Measurements from ENCODE around the gene PORCN. TPM values are rescaled to one million over a fixed set of nuclear protein-coding genes. Genes with fewer than 3 reads are reported as not detected.
A peak's percentile ranks its signal among the peaks of the same experiment; 100 is the strongest.

Gene PORCN
- total RNA-seq, 1 experiment from 2014 or later, result 12.9 TPM

DNA sequence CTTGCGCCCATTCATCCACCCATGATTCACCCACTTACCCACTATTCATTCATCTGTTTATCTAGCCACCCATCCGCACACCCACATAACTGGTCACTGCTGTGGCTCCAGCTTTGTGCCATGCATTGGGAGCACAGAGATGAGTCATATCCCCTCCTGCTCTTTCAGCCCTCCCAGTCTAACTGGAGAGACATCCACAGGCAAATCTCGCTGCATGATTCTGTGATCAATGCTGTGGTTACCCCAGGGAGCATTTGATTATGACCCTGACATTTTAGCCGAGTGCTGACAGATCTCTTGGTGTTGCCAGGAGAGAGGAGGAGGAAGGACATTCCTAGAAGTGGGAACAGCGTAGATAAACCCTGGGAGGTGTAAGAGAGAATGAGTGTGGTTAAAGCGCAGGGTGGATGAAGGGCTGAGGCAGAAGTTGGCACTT is 10.4 kb upstream of the PORCN start:
- Histone ChIP-seq H3K27me3 (ENCODE audit: insufficient read depth, low read length) (no peaks in the 10 kb centered on the region), H3K4me2 (ENCODE audit: low read length) (peak overlapping the region; percentile 71), H3K9me2 (ENCODE audit: insufficient read depth) (no peaks in the 10 kb centered on the region), H4K20me1 (ENCODE audit: insufficient read depth) (no peaks in the 10 kb centered on the region), H2AFZ (ENCODE audit: low read depth, low read length, poor library complexity, severe bottlenecking) (peak overlapping the region; percentile 40), H3K36me3 (ENCODE audit: control insufficient read depth in 1 of 2, insufficient read depth in 2 of 2, low read length in 2 of 2) (no peaks in the 10 kb centered on the region), H3K4me3 (replicated peaks in 1 of 2; ENCODE audit: low read depth in 1 of 2, low read length in 2 of 2) (peak overlapping the region in 1 of 2 experiments; percentile 30; a peak in 2 of 4 replicates), H3K79me2 (ENCODE audit: insufficient read depth, low read length) (no peaks in the 10 kb centered on the region), H3K27ac (ENCODE audit: low read depth, low read length) (peak overlapping the region; percentile 48), H3K4me1 (ENCODE audit: control insufficient read depth in 1 of 2, insufficient read depth in 2 of 2, low read length in 2 of 2) (peaks cover 12 to 37% of the 10 kb centered on the region in 2 experiments), H3K9me3 (ENCODE audit: control insufficient read depth in 1 of 2, insufficient read depth in 1 of 2, low read depth in 1 of 2, low read length in 2 of 2) (no peaks in the 10 kb centered on the region), H3K9ac (ENCODE audit: low read length) (peak overlapping the region; percentile 40; the same call in 1 of the 2 replicates)
- ChIA-PET RAD21 (ENCODE audit: low non-redundant PET in 1 of 2, low total read pairs in 2 of 2, uncharacterized antibody in 2 of 2, unreplicated experiment in 2 of 2) (no interaction called here), CTCF (no interaction called here), POLR2A (no interaction called here)
- intact Hi-C loops (cut with micrococcal nuclease), result loop anchor here (10.0 kb wide), 2 partner anchors 644 to 934 kb away; partner anchors contain the start of gene ARAF
- BruUV-seq (replicated peaks), result no TSS peak
- ATAC-seq (peak; percentile 80), DNase-seq (ENCODE audit: low read depth, low spot score) (no peak)
- TF ChIP-seq EGR1 (IDR thresholded peaks at IDR 0.05; ENCODE audit: low read depth) (no peak), ZFX (IDR thresholded peaks at IDR 0.05) (no peak), TCF7L2 (IDR thresholded peaks at IDR 0.05; ENCODE audit: borderline replicate concordance, extremely low read depth, insufficient read depth, insufficient read length) (no peak), SP1 (IDR thresholded peaks at IDR 0.05; ENCODE audit: low read depth) (no peak), CEBPB (IDR thresholded peaks at IDR 0.05; ENCODE audit: low read depth) (no peak), FOSL1 (IDR thresholded peaks at IDR 0.05; ENCODE audit: low read depth) (no peak), POLR2A (IDR thresholded peaks at IDR 0.05; ENCODE audit: borderline replicate concordance, extremely low read depth, insufficient read depth, insufficient read length) (no peak), YY1 (IDR thresholded peaks at IDR 0.05; ENCODE audit: extremely low read depth, insufficient replicate concordance, low read depth, low read length) (no peak), EZH2phosphoT487 (IDR thresholded peaks at IDR 0.05; ENCODE audit: borderline replicate concordance) (no peak), CBX3 (IDR thresholded peaks at IDR 0.05; ENCODE audit: low read depth) (no peak), MAX (IDR thresholded peaks at IDR 0.05) (no peak), EZH2 (IDR thresholded peaks at IDR 0.05) (no peak), ATF3 (IDR thresholded peaks at IDR 0.05) (no peak), ELF1 (IDR thresholded peaks at IDR 0.05; ENCODE audit: borderline replicate concordance, low read depth) (no peak), JUND (IDR thresholded peaks at IDR 0.05) (no peak)
- TF ChIP-seq, protein P1, sequence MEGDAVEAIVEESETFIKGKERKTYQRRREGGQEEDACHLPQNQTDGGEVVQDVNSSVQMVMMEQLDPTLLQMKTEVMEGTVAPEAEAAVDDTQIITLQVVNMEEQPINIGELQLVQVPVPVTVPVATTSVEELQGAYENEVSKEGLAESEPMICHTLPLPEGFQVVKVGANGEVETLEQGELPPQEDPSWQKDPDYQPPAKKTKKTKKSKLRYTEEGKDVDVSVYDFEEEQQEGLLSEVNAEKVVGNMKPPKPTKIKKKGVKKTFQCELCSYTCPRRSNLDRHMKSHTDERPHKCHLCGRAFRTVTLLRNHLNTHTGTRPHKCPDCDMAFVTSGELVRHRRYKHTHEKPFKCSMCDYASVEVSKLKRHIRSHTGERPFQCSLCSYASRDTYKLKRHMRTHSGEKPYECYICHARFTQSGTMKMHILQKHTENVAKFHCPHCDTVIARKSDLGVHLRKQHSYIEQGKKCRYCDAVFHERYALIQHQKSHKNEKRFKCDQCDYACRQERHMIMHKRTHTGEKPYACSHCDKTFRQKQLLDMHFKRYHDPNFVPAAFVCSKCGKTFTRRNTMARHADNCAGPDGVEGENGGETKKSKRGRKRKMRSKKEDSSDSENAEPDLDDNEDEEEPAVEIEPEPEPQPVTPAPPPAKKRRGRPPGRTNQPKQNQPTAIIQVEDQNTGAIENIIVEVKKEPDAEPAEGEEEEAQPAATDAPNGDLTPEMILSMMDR (IDR thresholded peaks at IDR 0.05 in 2 of 3, conservative IDR thresholded peaks at IDR 0.05 in 1 of 3; ENCODE audit: borderline replicate concordance in 1 of 3, insufficient read depth in 1 of 3, low read depth in 2 of 3, low read length in 2 of 3), result no peak
